ENCODE results near the gene EFNA2. TPM values are rescaled to one million over a fixed set of nuclear protein-coding genes. Genes with fewer than 3 reads are reported as not detected.
"Not testable (repeated sequence)": the region's sequence is repeated elsewhere in the genome, so short reads cannot be mapped to it uniquely, and the experiment has no call there.

EFNA2 gene
- total RNA-seq, 1 donor from 2014 or later = 1.0 TPM

DNA sequence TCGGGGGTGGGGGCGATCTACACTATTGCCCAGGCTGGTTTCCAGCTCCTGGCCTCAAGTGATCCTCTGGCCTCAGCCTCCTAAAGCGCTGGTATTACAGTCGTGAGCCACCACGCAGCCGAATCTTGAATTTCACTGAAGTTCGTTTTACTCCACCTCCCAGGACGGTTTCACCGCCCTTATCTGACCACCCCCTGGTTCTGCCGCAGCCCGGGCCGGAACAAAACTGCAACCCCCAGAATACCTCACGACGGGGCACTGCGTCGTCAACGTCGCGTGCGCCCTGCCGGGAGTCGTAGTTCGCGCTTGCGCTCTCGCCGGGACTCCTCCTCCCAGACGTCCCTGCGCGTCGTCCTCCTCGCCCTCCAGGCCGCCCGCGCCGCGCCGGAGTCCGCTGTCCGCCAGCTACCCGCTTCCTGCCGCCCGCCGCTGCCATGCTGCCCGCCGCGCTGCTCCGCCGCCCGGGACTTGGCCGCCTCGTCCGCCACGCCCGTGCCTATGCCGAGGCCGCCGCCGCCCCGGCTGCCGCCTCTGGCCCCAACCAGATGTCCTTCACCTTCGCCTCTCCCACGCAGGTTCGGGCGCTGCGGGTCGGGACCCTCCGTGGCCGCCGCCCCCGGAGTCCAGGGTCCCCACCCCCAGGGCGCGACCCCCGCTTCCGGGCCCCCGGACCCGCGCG, 44.1 kb upstream of the EFNA2 start, which contains the start of gene ATP5F1D:
Gene ATP5F1D, plus strand, starts transcription at position 335 of the 679 bp plus-strand sequence. Its CDS starts 100 bp downstream, at position 435.
- peak within 1 kb of the TSS; percentile 81 to 94 (median 86) for H3K9ac ChIP-seq (ENCODE audit: low read depth in 1 of 3, low read length in 3 of 3)
- H3K9me3 ChIP-seq (ENCODE audit: control insufficient read depth in 3 of 3, low read length in 3 of 3) = no peaks in the 10 kb centered on the region
- peak within 1 kb of the TSS; percentile 85 to 90 (median 88) for H3K4me3 ChIP-seq (ENCODE audit: low read length in 3 of 3)
- H3K27me3 ChIP-seq (ENCODE audit: control insufficient read depth in 3 of 3, insufficient read depth in 3 of 3, low read length in 3 of 3) = no peaks in the 10 kb centered on the region
- peak within 1 kb of the TSS; percentile 100 for H3K27ac ChIP-seq (ENCODE audit: low read depth, low read length)
- H3K4me1 ChIP-seq (ENCODE audit: control insufficient read depth in 3 of 3, insufficient read depth in 3 of 3, low read length in 3 of 3) = peaks cover 48 to 64% (median 64%) of the 10 kb centered on the region in 3 donors
- no peaks in the 10 kb centered on the region for H3K36me3 ChIP-seq (ENCODE audit: control insufficient read depth in 3 of 3, insufficient read depth in 3 of 3, low read length in 3 of 3)

DNA sequence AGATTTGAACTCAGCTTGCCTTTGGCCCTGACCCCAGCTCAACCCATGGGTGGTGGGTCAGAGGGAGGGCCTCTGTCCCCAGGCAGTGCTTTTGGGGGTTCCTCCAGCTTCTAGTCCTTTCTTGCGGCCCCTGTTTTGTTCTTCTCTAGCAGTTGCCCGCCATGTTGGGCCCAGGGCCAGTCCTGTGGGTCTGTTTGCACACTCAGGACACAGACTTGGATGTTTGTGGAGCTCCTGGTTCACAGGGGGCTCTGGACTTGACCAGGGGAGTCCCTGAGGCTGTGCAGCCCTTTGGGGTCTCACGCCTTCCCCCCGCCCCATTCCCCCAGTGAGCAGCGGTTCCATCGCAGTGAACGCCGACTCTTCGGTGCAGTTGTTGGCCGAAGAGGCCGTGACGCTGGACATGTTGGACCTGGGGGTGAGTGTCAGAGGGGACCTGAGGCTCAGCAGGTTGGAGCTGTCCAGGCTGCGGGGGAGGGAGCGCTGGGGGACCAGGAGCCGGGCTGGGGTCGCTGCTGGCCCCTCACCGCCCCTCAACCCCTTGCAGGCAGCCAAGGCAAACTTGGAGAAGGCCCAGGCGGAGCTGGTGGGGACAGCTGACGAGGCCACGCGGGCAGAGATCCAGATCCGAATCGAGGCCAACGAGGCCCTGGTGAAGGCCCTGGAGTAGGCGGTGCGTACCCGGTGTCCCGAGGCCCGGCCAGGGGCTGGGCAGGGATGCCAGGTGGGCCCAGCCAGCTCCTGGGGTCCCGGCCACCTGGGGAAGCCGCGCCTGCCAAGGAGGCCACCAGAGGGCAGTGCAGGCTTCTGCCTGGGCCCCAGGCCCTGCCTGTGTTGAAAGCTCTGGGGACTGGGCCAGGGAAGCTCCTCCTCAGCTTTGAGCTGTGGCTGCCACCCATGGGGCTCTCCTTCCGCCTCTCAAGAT, 41.6 kb upstream of the EFNA2 start:
- H3K4me3 ChIP-seq (ENCODE audit: low read length in 3 of 3) = peak overlapping the region; percentile 45 to 85 (median 61)
- no peaks in the 10 kb centered on the region for H3K9me3 ChIP-seq (ENCODE audit: control insufficient read depth in 3 of 3, low read length in 3 of 3)
- peak overlapping the region; percentile 77 to 94 (median 81) for H3K9ac ChIP-seq (ENCODE audit: low read depth in 1 of 3, low read length in 3 of 3)
- H3K4me1 ChIP-seq (ENCODE audit: control insufficient read depth in 3 of 3, insufficient read depth in 3 of 3, low read length in 3 of 3) = peaks cover 57 to 71% (median 66%) of the 10 kb centered on the region in 3 donors
- H3K36me3 ChIP-seq (ENCODE audit: control insufficient read depth in 3 of 3, insufficient read depth in 3 of 3, low read length in 3 of 3) = no peaks in the 10 kb centered on the region
- H3K27me3 ChIP-seq (ENCODE audit: control insufficient read depth in 3 of 3, insufficient read depth in 3 of 3, low read length in 3 of 3) = no peaks in the 10 kb centered on the region
- H3K27ac ChIP-seq (ENCODE audit: low read depth, low read length) = peak overlapping the region; percentile 100

DNA sequence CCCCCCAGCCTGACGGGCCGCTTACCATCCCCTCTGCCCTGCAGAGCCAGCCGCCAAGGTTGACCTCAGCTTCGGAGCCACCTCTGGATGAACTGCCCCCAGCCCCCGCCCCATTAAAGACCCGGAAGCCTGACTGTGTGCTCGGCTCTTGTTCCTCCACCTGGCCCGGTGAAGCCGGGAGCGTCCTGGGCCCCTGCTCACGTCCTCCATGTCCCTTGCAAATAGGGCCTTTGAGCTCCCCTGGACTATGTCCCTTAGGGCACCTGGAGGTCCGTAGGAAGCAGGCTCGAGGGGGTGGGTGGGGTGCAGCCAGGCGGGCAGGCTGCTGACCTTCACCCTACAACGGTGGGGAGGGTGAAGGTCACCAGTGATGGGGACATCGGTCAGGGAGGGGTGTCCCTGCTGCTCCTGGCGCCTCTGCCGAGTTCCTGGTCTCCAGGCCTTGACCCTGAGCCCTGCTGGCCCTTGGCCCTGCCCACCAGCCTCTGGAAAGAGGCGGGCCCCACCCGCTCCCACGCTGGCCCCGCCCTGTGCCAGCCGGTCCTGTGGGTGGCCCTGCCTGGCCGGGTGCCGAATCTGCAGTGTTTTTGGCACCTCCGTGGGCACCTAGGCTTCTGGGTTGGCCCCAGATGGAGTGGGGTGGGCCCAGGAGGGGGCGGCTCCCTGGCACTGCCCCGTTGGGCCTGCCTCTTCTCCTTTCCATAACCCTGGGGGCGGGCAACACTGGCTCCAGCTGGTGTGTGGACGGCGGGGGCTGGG, 40.8 kb upstream of the EFNA2 start:
- H3K27ac ChIP-seq (ENCODE audit: low read depth, low read length) = peak overlapping the region; percentile 100
- H3K4me3 ChIP-seq (ENCODE audit: low read length in 3 of 3) = peak overlapping the region; percentile 40 to 58 (median 43)
- peak overlapping the region; percentile 77 to 94 (median 81) for H3K9ac ChIP-seq (ENCODE audit: low read depth in 1 of 3, low read length in 3 of 3)

DNA sequence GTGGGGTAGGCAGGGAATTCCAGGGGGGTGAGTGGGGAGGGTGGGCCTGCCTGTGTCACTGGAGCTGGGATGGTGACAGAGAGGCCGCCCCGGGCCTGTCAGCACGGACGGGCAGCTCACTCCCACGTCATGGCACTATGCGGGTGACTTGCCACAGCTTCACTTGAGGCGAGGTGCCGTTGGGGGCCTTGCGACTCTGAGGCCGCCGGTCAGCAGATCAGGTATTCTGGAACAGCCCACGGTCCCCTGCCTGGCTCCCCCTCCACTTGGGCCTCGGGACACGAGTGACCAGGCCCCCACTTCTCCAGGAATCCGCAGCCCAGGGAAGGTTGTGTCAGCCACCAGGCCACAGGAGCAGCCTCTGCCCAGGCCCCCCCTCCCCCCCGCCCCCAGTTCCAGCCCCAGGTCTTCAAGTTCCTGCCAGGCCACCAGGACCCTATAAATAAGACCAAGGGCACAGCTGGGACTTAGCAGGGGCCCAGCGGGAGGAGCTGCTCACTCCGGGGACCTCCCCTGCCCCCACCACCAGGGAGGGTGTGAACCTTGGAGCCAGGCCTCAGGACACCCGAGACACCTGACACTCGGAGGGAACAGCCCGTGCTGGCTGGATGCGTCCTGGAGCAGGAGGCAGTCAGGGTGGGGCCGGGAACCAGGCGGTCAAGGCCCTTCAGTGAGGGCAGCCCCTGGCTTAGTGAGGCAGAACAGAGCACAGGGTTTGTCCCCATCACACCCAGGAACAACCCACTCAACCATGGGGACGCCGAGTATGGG, 40.0 kb upstream of the EFNA2 start:
- H3K27me3 ChIP-seq (ENCODE audit: control insufficient read depth in 3 of 3, insufficient read depth in 3 of 3, low read length in 3 of 3) = no peaks in the 10 kb centered on the region
- H3K4me3 ChIP-seq (ENCODE audit: low read length in 3 of 3) = peak overlapping the region; percentile 14 to 32 (median 29)
- peak overlapping the region; percentile 100 for H3K27ac ChIP-seq (ENCODE audit: low read depth, low read length)
- H3K4me1 ChIP-seq (ENCODE audit: control insufficient read depth in 3 of 3, insufficient read depth in 3 of 3, low read length in 3 of 3) = peaks cover 56 to 65% (median 63%) of the 10 kb centered on the region in 3 donors
- H3K36me3 ChIP-seq (ENCODE audit: control insufficient read depth in 3 of 3, insufficient read depth in 3 of 3, low read length in 3 of 3) = no peaks in the 10 kb centered on the region
- peak overlapping the region; percentile 77 to 94 (median 81) for H3K9ac ChIP-seq (ENCODE audit: low read depth in 1 of 3, low read length in 3 of 3)
- H3K9me3 ChIP-seq (ENCODE audit: control insufficient read depth in 3 of 3, low read length in 3 of 3) = no peaks in the 10 kb centered on the region

More for the DNA sequence above, 40.8 kb upstream of the EFNA2 start:
- no peaks in the 10 kb centered on the region for H3K27me3 ChIP-seq (ENCODE audit: control insufficient read depth in 3 of 3, insufficient read depth in 3 of 3, low read length in 3 of 3)
- H3K4me1 ChIP-seq (ENCODE audit: control insufficient read depth in 3 of 3, insufficient read depth in 3 of 3, low read length in 3 of 3) = peaks cover 57 to 67% (median 66%) of the 10 kb centered on the region in 3 donors
- H3K9me3 ChIP-seq (ENCODE audit: control insufficient read depth in 3 of 3, low read length in 3 of 3) = no peaks in the 10 kb centered on the region
- H3K36me3 ChIP-seq (ENCODE audit: control insufficient read depth in 3 of 3, insufficient read depth in 3 of 3, low read length in 3 of 3) = no peaks in the 10 kb centered on the region

DNA sequence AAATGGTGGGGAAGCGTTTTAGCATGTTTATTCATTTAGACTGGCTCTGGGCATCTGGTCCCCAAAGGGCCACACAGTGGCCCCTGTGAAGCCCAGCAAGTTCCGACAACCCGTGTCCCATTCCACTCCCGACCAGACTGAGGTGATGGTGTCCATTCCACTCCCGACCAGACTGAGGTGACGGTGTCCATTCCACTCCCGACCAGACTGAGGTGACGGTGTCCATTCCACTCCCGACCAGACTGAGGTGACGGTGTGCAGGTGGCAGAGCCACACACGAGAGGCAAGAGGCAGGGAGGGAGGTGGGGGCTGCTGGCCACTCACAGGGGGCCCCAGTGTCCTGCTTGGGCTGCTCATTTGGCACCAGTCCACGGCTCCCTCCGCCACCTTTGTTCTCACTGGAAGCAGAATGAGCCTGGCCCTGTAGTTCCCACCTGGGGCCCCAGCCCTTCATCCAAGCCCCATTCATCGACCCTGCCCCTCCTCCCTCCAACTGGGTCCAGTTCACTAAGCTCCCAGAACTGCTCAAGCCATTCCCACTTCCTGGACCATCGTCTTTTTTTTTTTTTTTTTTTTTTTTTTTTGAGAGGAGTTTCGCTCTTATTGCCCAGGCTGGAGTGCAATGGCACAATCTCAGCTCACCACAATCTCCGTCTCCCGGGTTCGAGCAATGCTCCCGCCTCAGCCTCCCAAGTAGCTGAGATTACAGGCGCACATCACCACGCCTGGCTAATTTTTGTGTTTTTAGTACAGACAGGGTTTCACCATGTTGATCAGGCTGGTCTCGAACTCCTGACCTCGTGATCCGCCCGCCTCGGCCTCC, 39.2 kb upstream of the EFNA2 start:
- H3K27me3 ChIP-seq (ENCODE audit: control insufficient read depth in 3 of 3, insufficient read depth in 3 of 3, low read length in 3 of 3); H3K36me3 ChIP-seq (ENCODE audit: control insufficient read depth in 3 of 3, insufficient read depth in 3 of 3, low read length in 3 of 3); H3K9me3 ChIP-seq (ENCODE audit: control insufficient read depth in 3 of 3, low read length in 3 of 3): not testable (repeated sequence)
- peak overlapping the region; percentile 51 to 72 (median 67) for H3K9ac ChIP-seq (ENCODE audit: low read depth in 1 of 3, low read length in 3 of 3)
- peak overlapping the region; percentile 14 to 24 (median 22) for H3K4me3 ChIP-seq (ENCODE audit: low read length in 3 of 3)
- H3K27ac ChIP-seq (ENCODE audit: low read depth, low read length) = peak overlapping the region; percentile 100
- H3K4me1 ChIP-seq (ENCODE audit: control insufficient read depth in 3 of 3, insufficient read depth in 3 of 3, low read length in 3 of 3) = peaks cover 54 to 61% (median 60%) of the 10 kb centered on the region in 3 donors

DNA sequence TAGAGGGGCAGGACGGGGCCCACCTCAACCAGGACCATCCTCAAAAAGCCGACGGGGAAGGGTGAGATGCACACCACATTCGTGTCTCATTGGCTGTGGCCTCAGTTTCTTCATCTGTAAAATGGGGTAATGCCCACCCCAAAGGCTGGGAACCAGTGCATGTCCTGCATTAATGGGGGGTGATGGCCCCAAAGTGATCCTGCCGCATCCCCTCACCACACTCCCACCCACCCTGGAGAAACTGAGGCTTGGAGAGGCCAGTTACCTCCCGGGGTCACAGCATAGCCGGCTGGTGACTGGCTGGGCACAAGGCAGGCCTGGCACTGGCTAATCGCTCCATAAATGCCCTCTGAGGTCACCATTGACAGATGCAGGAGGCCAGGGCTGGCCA, 37.9 kb upstream of the EFNA2 start:
- peak overlapping the region; percentile 66 to 94 (median 90) for H3K9ac ChIP-seq (ENCODE audit: low read depth in 1 of 3, low read length in 3 of 3)
- H3K4me1 ChIP-seq (ENCODE audit: control insufficient read depth in 3 of 3, insufficient read depth in 3 of 3, low read length in 3 of 3) = peaks cover 52 to 66% (median 65%) of the 10 kb centered on the region in 3 donors
- peak overlapping the region; percentile 31 to 73 (median 70) for H3K4me3 ChIP-seq (ENCODE audit: low read length in 3 of 3)
- no peaks in the 10 kb centered on the region for H3K9me3 ChIP-seq (ENCODE audit: control insufficient read depth in 3 of 3, low read length in 3 of 3)
- peak overlapping the region; percentile 100 for H3K27ac ChIP-seq (ENCODE audit: low read depth, low read length)
- H3K36me3 ChIP-seq (ENCODE audit: control insufficient read depth in 3 of 3, insufficient read depth in 3 of 3, low read length in 3 of 3) = peaks cover 0 to 9% (median 1%) of the 10 kb centered on the region in 3 donors
- no peaks in the 10 kb centered on the region for H3K27me3 ChIP-seq (ENCODE audit: control insufficient read depth in 3 of 3, insufficient read depth in 3 of 3, low read length in 3 of 3)

GRCh38 chr19:1248139-1248785, 37.4 kb upstream of the EFNA2 start, which contains the start of gene MIDN:
TSS of gene MIDN (plus strand) at chr19:1248583. CDS start at chr19:1250297, 1,714 bp downstream.
- H3K4me3 ChIP-seq (ENCODE audit: low read length in 3 of 3) = peak within 1 kb of the TSS; percentile 56 to 79 (median 72)
- peak within 1 kb of the TSS; percentile 88 to 94 (median 90) for H3K9ac ChIP-seq (ENCODE audit: low read depth in 1 of 3, low read length in 3 of 3)
- H3K9me3 ChIP-seq (ENCODE audit: control insufficient read depth in 3 of 3, low read length in 3 of 3) = no peaks in the 10 kb centered on the region
- H3K27ac ChIP-seq (ENCODE audit: low read depth, low read length) = peak within 1 kb of the TSS; percentile 100
- H3K36me3 ChIP-seq (ENCODE audit: control insufficient read depth in 3 of 3, insufficient read depth in 3 of 3, low read length in 3 of 3) = peaks cover 0 to 9% (median 1%) of the 10 kb centered on the region in 3 donors
- no peaks in the 10 kb centered on the region for H3K27me3 ChIP-seq (ENCODE audit: control insufficient read depth in 3 of 3, insufficient read depth in 3 of 3, low read length in 3 of 3)
- peaks cover 47 to 63% (median 61%) of the 10 kb centered on the region in 3 donors for H3K4me1 ChIP-seq (ENCODE audit: control insufficient read depth in 3 of 3, insufficient read depth in 3 of 3, low read length in 3 of 3)

- Histone ChIP-seq H3K4me3 (ENCODE audit: low read length in 3 of 3) (peak overlapping the region; percentile 52 to 79 (median 72)), H3K27me3 (ENCODE audit: control insufficient read depth in 3 of 3, insufficient read depth in 3 of 3, low read length in 3 of 3) (no peaks in the 10 kb centered on the region), H3K4me1 (ENCODE audit: control insufficient read depth in 3 of 3, insufficient read depth in 3 of 3, low read length in 3 of 3) (peaks cover 45 to 63% (median 61%) of the 10 kb centered on the region in 3 donors), H3K36me3 (ENCODE audit: control insufficient read depth in 3 of 3, insufficient read depth in 3 of 3, low read length in 3 of 3) (peaks cover 1 to 9% (median 2%) of the 10 kb centered on the region in 3 donors), H3K9me3 (ENCODE audit: control insufficient read depth in 3 of 3, low read length in 3 of 3) (no peaks in the 10 kb centered on the region), H3K27ac (ENCODE audit: low read depth, low read length) (peak overlapping the region; percentile 100), H3K9ac (ENCODE audit: low read depth in 1 of 3, low read length in 3 of 3) (peak overlapping the region; percentile 88 to 94 (median 90))
Observed at GRCh38 chr19:1248786-1249297, 36.8 kb upstream of the EFNA2 start.
